GM23338 (cell line): ENCODE results near the gene CCDC201. TPM values are rescaled to one million over a fixed set of nuclear protein-coding genes. Genes with fewer than 3 reads are reported as not detected.
"Not testable (repeated sequence)": the region's sequence is repeated elsewhere in the genome, so short reads cannot be mapped to it uniquely, and the experiment has no call there.

Source experiments
- ATAC-seq: fragments of 200-7000 bp; cut with Tn5 transposase; 3 replicates; pipeline ENCODE4 v1.9.1; 2020
- DNase-seq: peaks from one replicate; pipeline ENCODE4 v3.0.0-alpha.2; 2015; ENCODE audit warnings: low spot score
- H2AFZ ChIP-seq: fragments of 200-600 bp; sonication (generic); 2 replicates; pipeline ENCODE4 v1.8.0; 2016; ENCODE audit warnings: antibody characterized with exemption, mild to moderate bottlenecking, moderate library complexity
- H3F3A ChIP-seq: fragments of 200-600 bp; sonication (generic); replicated peaks from 2 replicates; pipeline ENCODE4 v1.8.0; 2017; ENCODE audit warnings: antibody characterized with exemption, mixed run types, low read depth
- H3K27ac ChIP-seq: fragments of 200-600 bp; sonication (generic); 2 replicates; pipeline ENCODE4 v1.6.1; 2016; ENCODE audit warnings: low read depth
- H3K27me3 ChIP-seq: fragments of 200-600 bp; sonication (generic); 2 replicates; pipeline ENCODE4 v1.8.0; 2016; ENCODE audit warnings: mild to moderate bottlenecking, mixed run types, moderate library complexity; ENCODE audit not compliant: insufficient read depth
- H3K36me3 ChIP-seq: fragments of 200-600 bp; sonication (generic); 2 replicates; pipeline ENCODE4 v1.8.0; 2016; ENCODE audit warnings: mild to moderate bottlenecking; ENCODE audit not compliant: insufficient read depth
- H3K4me1 ChIP-seq: fragments of 200-600 bp; sonication (generic); 2 replicates; pipeline ENCODE4 v1.8.0; 2016; ENCODE audit warnings: mild to moderate bottlenecking, moderate library complexity; ENCODE audit not compliant: insufficient read depth
- H3K4me2 ChIP-seq: fragments of 200-600 bp; sonication (generic); 2 replicates; pipeline ENCODE4 v1.7.1; 2017; ENCODE audit warnings: mixed run types
- H3K4me3 ChIP-seq: fragments of 200-600 bp; sonication (generic); 2 replicates; pipeline ENCODE4 v1.6.1; 2016; ENCODE audit warnings: mixed run types
- H3K79me2 ChIP-seq: fragments of 200-600 bp; sonication (generic); replicated peaks from 2 replicates; pipeline ENCODE4 v1.8.0; 2017; ENCODE audit warnings: mild to moderate bottlenecking; ENCODE audit not compliant: insufficient read depth
- H3K9me2 ChIP-seq: fragments of 200-600 bp; sonication (generic); 2 replicates; pipeline ENCODE4 v1.8.0; 2017; ENCODE audit not compliant: insufficient read depth
- H4K20me1 ChIP-seq: fragments of 200-600 bp; sonication (generic); replicated peaks from 2 replicates; pipeline ENCODE4 v1.8.0; 2017; ENCODE audit warnings: mild to moderate bottlenecking; ENCODE audit not compliant: insufficient read depth
- H3K27ac Mint-ChIP-seq: 2 replicates; pipeline ENCODE4 v1.8.0; 2020; ENCODE audit warnings: inconsistent platforms, mild to moderate bottlenecking, moderate library complexity, mixed read lengths
- H3K27me3 Mint-ChIP-seq: 3 replicates; pipeline ENCODE4 v1.8.0; 2022; ENCODE audit warnings: low read depth, mild to moderate bottlenecking, moderate library complexity, mixed read lengths, inconsistent platforms; ENCODE audit not compliant: insufficient read depth, poor library complexity
- H3K36me3 Mint-ChIP-seq: 3 replicates; pipeline ENCODE4 v1.8.0; 2021; ENCODE audit warnings: low read depth, mild to moderate bottlenecking, inconsistent platforms, moderate library complexity, mixed read lengths
- H3K4me1 Mint-ChIP-seq: 3 replicates; pipeline ENCODE4 v1.8.0; 2020; ENCODE audit warnings: mild to moderate bottlenecking, inconsistent platforms, mixed read lengths
- H3K4me3 Mint-ChIP-seq: 3 replicates; pipeline ENCODE4 v1.8.0; 2021; ENCODE audit warnings: moderate library complexity, mild to moderate bottlenecking, inconsistent platforms, mixed read lengths
- H3K9me3 Mint-ChIP-seq: 3 replicates; pipeline ENCODE4 v1.8.0; 2020; ENCODE audit warnings: moderate library complexity, mild to moderate bottlenecking, inconsistent platforms, mixed read lengths
- polyA plus RNA-seq: library from polyadenylated mRNA; unstranded; fragments of >200 nt; fragmentation: Nextera tagmentation; extraction: Ambion mirVana; gene quantifications from 2 replicates; pipeline ENCODE4 v1.2.1, GENCODE V29; 2016
- total RNA-seq: library from RNA; depleted of rRNA; stranded (reverse); fragments of >200 nt; shearing (Covaris generic); gene quantifications from 2 replicates; pipeline ENCODE4 v1.2.3, GENCODE V29; 2014

CCDC201 gene
- total and polyA plus RNA-seq, 2 experiments from 2014 or later = not detected

GRCh38 chr7:45827731-45828130 is 45.2 kb downstream of the CCDC201 start:
- not testable (repeated sequence) for H3K4me2 ChIP-seq, H3K79me2 ChIP-seq, H3K36me3 Mint-ChIP-seq, H3K4me1 ChIP-seq, H3K27ac Mint-ChIP-seq, H3F3A ChIP-seq, H3K9me3 Mint-ChIP-seq, H3K27me3 Mint-ChIP-seq, H3K27me3 ChIP-seq, ATAC-seq, H4K20me1 ChIP-seq, H3K4me3 ChIP-seq, H3K27ac ChIP-seq, H3K9me2 ChIP-seq, H3K36me3 ChIP-seq, H2AFZ ChIP-seq, DNase-seq, H3K4me3 Mint-ChIP-seq, H3K4me1 Mint-ChIP-seq

- H3K79me2 ChIP-seq, H3K4me3 Mint-ChIP-seq, H3K36me3 ChIP-seq, DNase-seq, H3K4me2 ChIP-seq, H3K9me3 Mint-ChIP-seq, H3F3A ChIP-seq, H3K27ac ChIP-seq, H2AFZ ChIP-seq, H3K36me3 Mint-ChIP-seq, H3K27me3 Mint-ChIP-seq, H4K20me1 ChIP-seq, ATAC-seq, H3K4me3 ChIP-seq, H3K4me1 ChIP-seq, H3K9me2 ChIP-seq, H3K27ac Mint-ChIP-seq, H3K4me1 Mint-ChIP-seq, H3K27me3 ChIP-seq: not testable (repeated sequence)
Observed at GRCh38 chr7:45826550-45826949, 46.3 kb downstream of the CCDC201 start.

- H3K27ac ChIP-seq, H3K27me3 Mint-ChIP-seq, H3K4me3 Mint-ChIP-seq, H3K4me1 Mint-ChIP-seq, H3K9me3 Mint-ChIP-seq, H3K27ac Mint-ChIP-seq, H3K4me2 ChIP-seq, H3K79me2 ChIP-seq, H3F3A ChIP-seq, ATAC-seq, H3K9me2 ChIP-seq, H2AFZ ChIP-seq, H3K27me3 ChIP-seq, H3K4me3 ChIP-seq, DNase-seq, H3K36me3 ChIP-seq, H3K4me1 ChIP-seq, H3K36me3 Mint-ChIP-seq, H4K20me1 ChIP-seq: not testable (repeated sequence)
Observed at GRCh38 chr7:45818763-45819162, 54.1 kb downstream of the CCDC201 start.

- not testable (repeated sequence) for H3K4me2 ChIP-seq, H3F3A ChIP-seq, H3K27ac Mint-ChIP-seq, H4K20me1 ChIP-seq, H3K27ac ChIP-seq, ATAC-seq, H3K4me3 Mint-ChIP-seq, H3K36me3 ChIP-seq, H3K36me3 Mint-ChIP-seq, H3K27me3 Mint-ChIP-seq, H3K9me3 Mint-ChIP-seq, H2AFZ ChIP-seq, H3K4me3 ChIP-seq, H3K9me2 ChIP-seq, DNase-seq, H3K4me1 ChIP-seq, H3K27me3 ChIP-seq, H3K4me1 Mint-ChIP-seq, H3K79me2 ChIP-seq
Observed at GRCh38 chr7:45817913-45818312, 55.0 kb downstream of the CCDC201 start.

GRCh38 chr7:45817016-45817415 is 55.9 kb downstream of the CCDC201 start:
- H3K4me1 ChIP-seq, H3K4me2 ChIP-seq, DNase-seq, H3K4me3 ChIP-seq, H3K9me3 Mint-ChIP-seq, H3K79me2 ChIP-seq, H4K20me1 ChIP-seq, H3K4me3 Mint-ChIP-seq, H2AFZ ChIP-seq, H3K27me3 ChIP-seq, H3K36me3 ChIP-seq, ATAC-seq, H3K36me3 Mint-ChIP-seq, H3K4me1 Mint-ChIP-seq, H3K27ac Mint-ChIP-seq, H3K27ac ChIP-seq, H3F3A ChIP-seq, H3K27me3 Mint-ChIP-seq, H3K9me2 ChIP-seq: not testable (repeated sequence)

- not testable (repeated sequence) for H3K9me2 ChIP-seq, H3K4me1 ChIP-seq, H4K20me1 ChIP-seq, H3K27me3 Mint-ChIP-seq, H3F3A ChIP-seq, H3K27ac ChIP-seq, H2AFZ ChIP-seq, ATAC-seq, H3K27ac Mint-ChIP-seq, H3K9me3 Mint-ChIP-seq, H3K27me3 ChIP-seq, H3K4me1 Mint-ChIP-seq, H3K36me3 Mint-ChIP-seq, H3K79me2 ChIP-seq, H3K4me2 ChIP-seq, H3K4me3 Mint-ChIP-seq, H3K36me3 ChIP-seq, H3K4me3 ChIP-seq, DNase-seq
Observed at GRCh38 chr7:45814216-45815118, 58.4 kb downstream of the CCDC201 start.
